NCI-H146 treated with DMSO at 0.1 percent for 48 hours (cell line): ENCODE data around the gene PRDX6.
A peak's percentile ranks its signal among the peaks of the same experiment; 100 is the strongest.
"Not testable (repeated sequence)": the region's sequence is repeated elsewhere in the genome, so short reads cannot be mapped to it uniquely, and the experiment has no call there.

Source experiments
- DNase-seq: peaks from one replicate; lab custom pipeline; 2025; ENCODE audit not compliant: unreplicated experiment; lab: John Stamatoyannopoulos, UW

The PRDX6 gene

GRCh38 chr1:173477286-173478093 lies at the start of gene PRDX6:
Gene PRDX6 (plus strand): TSS chr1:173477335. CDS start chr1:173477398, 63 bp downstream.
- DNase-seq, result peak; percentile 57

- DNase-seq, result peak; percentile 19
Measured at GRCh38 chr1:173429471-173430402, 47.4 kb upstream of the PRDX6 start.

GRCh38 chr1:173430677-173431303 lies 46.3 kb upstream of the PRDX6 start:
- no peak for DNase-seq

- DNase-seq, result peak; percentile 21
Measured at GRCh38 chr1:173431304-173432045, 45.7 kb upstream of the PRDX6 start.

GRCh38 chr1:173432331-173432730 lies 44.8 kb upstream of the PRDX6 start:
- DNase-seq, result no peak

GRCh38 chr1:173433751-173434326 lies 43.3 kb upstream of the PRDX6 start:
- no peak for DNase-seq

- no peak for DNase-seq
Measured at GRCh38 chr1:173436841-173437428, 40.2 kb upstream of the PRDX6 start.

GRCh38 chr1:173438675-173439074 lies 38.5 kb upstream of the PRDX6 start:
- DNase-seq, result no peak

- DNase-seq, result no peak
Measured at GRCh38 chr1:173440430-173440829, 36.7 kb upstream of the PRDX6 start.

GRCh38 chr1:173444757-173445156 lies 32.4 kb upstream of the PRDX6 start:
- no peak for DNase-seq

GRCh38 chr1:173445164-173445563 lies 32.0 kb upstream of the PRDX6 start:
- DNase-seq, result no peak

GRCh38 chr1:173445656-173446055 lies 31.5 kb upstream of the PRDX6 start:
- no peak for DNase-seq

GRCh38 chr1:173447224-173447623 lies 29.9 kb upstream of the PRDX6 start:
- DNase-seq, result no peak

- no peak for DNase-seq
Measured at GRCh38 chr1:173448945-173449344, 28.2 kb upstream of the PRDX6 start.

- DNase-seq, result no peak
Measured at GRCh38 chr1:173451981-173452380, 25.2 kb upstream of the PRDX6 start.

- DNase-seq, result no peak
Measured at GRCh38 chr1:173453982-173454381, 23.2 kb upstream of the PRDX6 start.

- no peak for DNase-seq
Measured at GRCh38 chr1:173454966-173455524, 22.1 kb upstream of the PRDX6 start.

- DNase-seq, result no peak
Measured at GRCh38 chr1:173459885-173460284, 17.2 kb upstream of the PRDX6 start.

GRCh38 chr1:173462666-173463065 lies 14.5 kb upstream of the PRDX6 start:
- not testable (repeated sequence) for DNase-seq

- not testable (repeated sequence) for DNase-seq
Measured at GRCh38 chr1:173464185-173464584, 12.9 kb upstream of the PRDX6 start.
